Nephron (organoid): ENCODE measurements around the gene CD320.

Experiments
- H3K27ac Mint-ChIP-seq, 3 experiments: 2 replicates each; pipeline ENCODE4 v1.8.0; 2020; ENCODE audit warnings: mixed read lengths in 3 of 3, mild to moderate bottlenecking in 2 of 3, moderate library complexity in 1 of 3
- H3K27me3 Mint-ChIP-seq: 2 replicates; pipeline ENCODE4 v1.8.0; 2021; ENCODE audit warnings: low read depth, mild to moderate bottlenecking, moderate library complexity, mixed read lengths
- H3K36me3 Mint-ChIP-seq: 2 replicates; pipeline ENCODE4 v1.8.0; 2020; ENCODE audit warnings: low read depth, mixed read lengths
- H3K4me1 Mint-ChIP-seq: 2 replicates; pipeline ENCODE4 v1.8.0; 2020; ENCODE audit warnings: mixed read lengths
- H3K4me3 Mint-ChIP-seq, 3 experiments: 2 replicates each; pipeline ENCODE4 v1.8.0; 2020; ENCODE audit warnings: mild to moderate bottlenecking in 3 of 3, mixed read lengths in 3 of 3, moderate library complexity in 2 of 3
- H3K9me3 Mint-ChIP-seq: 2 replicates; pipeline ENCODE4 v1.8.0; 2020; ENCODE audit warnings: mixed read lengths
- TF ChIP-seq, protein P1 (sequence below), 3 experiments: fragments of 200-600 bp; sonication (generic); IDR thresholded peaks; one replicate each; pipeline ENCODE4 v1.5.0; 2021; ENCODE audit warnings: antibody characterized with exemption in 3 of 3; ENCODE audit not compliant: unreplicated experiment in 3 of 3

The CD320 gene

GRCh38 chr19:8310342-8311055, 2.3 kb upstream of the CD320 start:
- no peaks in the 10 kb centered on the region for H3K9me3 Mint-ChIP-seq
- TF ChIP-seq, protein P1, sequence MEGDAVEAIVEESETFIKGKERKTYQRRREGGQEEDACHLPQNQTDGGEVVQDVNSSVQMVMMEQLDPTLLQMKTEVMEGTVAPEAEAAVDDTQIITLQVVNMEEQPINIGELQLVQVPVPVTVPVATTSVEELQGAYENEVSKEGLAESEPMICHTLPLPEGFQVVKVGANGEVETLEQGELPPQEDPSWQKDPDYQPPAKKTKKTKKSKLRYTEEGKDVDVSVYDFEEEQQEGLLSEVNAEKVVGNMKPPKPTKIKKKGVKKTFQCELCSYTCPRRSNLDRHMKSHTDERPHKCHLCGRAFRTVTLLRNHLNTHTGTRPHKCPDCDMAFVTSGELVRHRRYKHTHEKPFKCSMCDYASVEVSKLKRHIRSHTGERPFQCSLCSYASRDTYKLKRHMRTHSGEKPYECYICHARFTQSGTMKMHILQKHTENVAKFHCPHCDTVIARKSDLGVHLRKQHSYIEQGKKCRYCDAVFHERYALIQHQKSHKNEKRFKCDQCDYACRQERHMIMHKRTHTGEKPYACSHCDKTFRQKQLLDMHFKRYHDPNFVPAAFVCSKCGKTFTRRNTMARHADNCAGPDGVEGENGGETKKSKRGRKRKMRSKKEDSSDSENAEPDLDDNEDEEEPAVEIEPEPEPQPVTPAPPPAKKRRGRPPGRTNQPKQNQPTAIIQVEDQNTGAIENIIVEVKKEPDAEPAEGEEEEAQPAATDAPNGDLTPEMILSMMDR (IDR thresholded peaks at IDR 0.05; ENCODE audit: unreplicated experiment in 3 of 3), result no peak
- no peak overlapping the region for H3K4me3 Mint-ChIP-seq
- H3K27me3 Mint-ChIP-seq, result no peaks in the 10 kb centered on the region
- H3K4me1 Mint-ChIP-seq, result peaks cover 21% of the 10 kb centered on the region
- peaks cover 18% of the 10 kb centered on the region for H3K36me3 Mint-ChIP-seq
- no peak overlapping the region for H3K27ac Mint-ChIP-seq

DNA sequence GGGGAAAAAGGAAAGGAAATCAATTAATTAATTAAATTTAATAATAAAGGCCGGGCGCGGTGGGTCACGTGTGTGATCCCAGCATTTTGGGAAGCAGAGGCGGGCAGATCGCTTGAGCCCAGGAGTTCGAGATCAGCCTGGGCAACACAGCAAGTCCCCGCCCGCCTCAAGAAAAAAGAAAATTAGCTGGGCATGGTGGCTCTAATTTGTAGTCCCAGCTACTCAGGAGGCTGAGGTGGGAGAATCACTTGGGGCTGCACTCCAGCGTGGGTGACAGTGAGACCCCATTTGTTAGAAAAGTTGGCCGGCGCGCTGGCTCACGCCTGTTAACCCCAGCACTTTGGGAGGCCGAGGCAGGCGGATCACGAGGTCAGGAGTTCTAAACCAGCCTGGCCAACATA, 733 bp upstream of the CD320 start:
- Mint-ChIP-seq H3K27ac (peak overlapping the region in 2 of 3 experiments; percentile 64 to 88), H3K4me1 (peaks cover 21% of the 10 kb centered on the region), H3K4me3 (peak overlapping the region; percentile 89 to 94 (median 94)), H3K27me3 (no peaks in the 10 kb centered on the region), H3K9me3 (no peaks in the 10 kb centered on the region), H3K36me3 (peaks cover 9% of the 10 kb centered on the region)
- TF ChIP-seq, protein P1 (IDR thresholded peaks at IDR 0.05; ENCODE audit: unreplicated experiment in 3 of 3), result no peak

DNA sequence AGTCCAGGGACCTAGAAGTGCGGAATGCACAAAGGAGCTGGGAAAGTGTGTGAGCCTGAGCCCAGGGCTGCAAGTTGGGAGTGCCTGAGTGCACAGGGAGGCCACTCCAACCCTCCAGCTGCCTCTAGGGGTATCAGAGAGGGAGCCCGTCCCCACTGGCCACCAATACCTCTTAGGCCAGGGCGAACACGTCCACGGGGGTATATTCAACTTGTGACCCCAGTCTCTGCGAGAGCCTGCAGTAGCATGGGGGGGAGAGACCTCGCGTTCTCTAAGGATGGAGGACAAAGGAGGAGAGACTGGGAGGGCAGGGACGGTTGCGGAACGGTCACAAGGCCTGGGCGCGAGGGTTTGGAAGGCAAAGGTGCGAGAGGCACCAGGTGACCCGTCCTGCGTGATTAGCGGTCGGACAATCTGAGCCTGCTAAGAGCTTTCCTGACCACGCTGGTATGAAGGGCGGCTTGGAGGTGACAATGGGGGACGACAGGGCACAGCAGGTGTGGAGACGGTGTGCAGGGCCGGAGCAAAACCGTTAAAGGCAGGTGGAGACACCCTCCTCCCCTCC, 676 bp downstream of the CD320 start:
- peak overlapping the region; percentile 14 to 88 (median 86) for H3K27ac Mint-ChIP-seq
- H3K4me3 Mint-ChIP-seq, result peak overlapping the region; percentile 89 to 94 (median 94)
- H3K9me3 Mint-ChIP-seq, result no peaks in the 10 kb centered on the region
- TF ChIP-seq, protein P1 (IDR thresholded peaks at IDR 0.05; ENCODE audit: unreplicated experiment in 3 of 3), result no peak
- peaks cover 9% of the 10 kb centered on the region for H3K36me3 Mint-ChIP-seq
- peaks cover 21% of the 10 kb centered on the region for H3K4me1 Mint-ChIP-seq
- H3K27me3 Mint-ChIP-seq, result no peaks in the 10 kb centered on the region

DNA sequence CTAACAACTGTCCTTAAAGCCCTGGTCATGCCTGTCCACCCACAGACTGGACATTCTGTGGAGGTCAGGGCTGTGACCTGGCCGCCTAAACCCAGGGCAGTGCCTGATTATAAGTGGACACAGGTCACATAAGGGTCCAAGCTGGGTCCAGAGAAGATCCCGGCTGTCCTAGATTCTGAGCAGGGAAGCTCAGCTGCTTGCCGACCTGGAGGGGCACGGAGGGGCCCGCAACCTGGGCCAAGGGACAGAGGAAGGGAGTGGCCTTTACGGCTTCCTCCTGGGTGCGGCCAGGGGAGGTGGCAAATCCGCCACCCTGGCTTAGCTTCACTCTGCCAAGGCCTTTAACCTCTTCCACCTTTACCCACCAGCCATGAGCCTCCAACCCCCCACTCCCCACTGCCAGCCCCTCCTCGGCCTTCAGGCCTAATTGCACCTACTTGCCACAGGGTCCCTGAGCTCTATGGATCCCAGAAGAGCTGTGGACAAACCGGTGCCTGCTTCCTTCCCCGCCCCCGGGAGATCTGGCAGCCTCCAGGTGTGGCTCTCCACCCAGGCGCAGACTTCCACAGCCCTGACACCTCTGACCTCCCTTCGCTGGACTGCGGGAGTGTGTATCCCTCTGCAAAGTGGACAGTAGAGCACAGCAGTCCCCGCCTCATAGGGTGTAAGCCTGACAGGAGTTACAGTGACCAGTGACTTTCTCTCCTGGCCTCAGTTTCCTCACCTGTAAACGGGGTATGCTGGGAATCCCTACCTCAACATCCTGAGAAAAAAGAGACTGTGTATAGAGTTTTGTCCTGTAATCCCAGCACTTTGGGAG, 1.7 kb downstream of the CD320 start:
- Mint-ChIP-seq H3K36me3 (peaks cover 9% of the 10 kb centered on the region), H3K27me3 (no peaks in the 10 kb centered on the region), H3K27ac (no peak overlapping the region), H3K9me3 (no peaks in the 10 kb centered on the region), H3K4me3 (peak overlapping the region; percentile 89 to 94 (median 94)), H3K4me1 (peaks cover 21% of the 10 kb centered on the region)
- TF ChIP-seq, protein P1 (IDR thresholded peaks at IDR 0.05; ENCODE audit: unreplicated experiment in 3 of 3), result no peak

GRCh38 chr19:8305798-8306197, 2.4 kb downstream of the CD320 start:
- Mint-ChIP-seq H3K9me3 (no peaks in the 10 kb centered on the region), H3K36me3 (peaks cover 3% of the 10 kb centered on the region), H3K4me1 (peaks cover 21% of the 10 kb centered on the region), H3K4me3 (peak overlapping the region in 1 of 3 experiments; percentile 42), H3K27ac (no peak overlapping the region), H3K27me3 (no peaks in the 10 kb centered on the region)
- TF ChIP-seq, protein P1 (IDR thresholded peaks at IDR 0.05; ENCODE audit: unreplicated experiment in 3 of 3), result no peak
